Activated naive CD4-positive, alpha-beta T cell treated with anti-CD3 and anti-CD28 coated beads, Interleukin-2, amount 10 ng/mL, durations not matched to agents 7 days and 5 days (primary cell): ENCODE measurements around the gene PEX16.

Source experiments
- CTCF ChIA-PET: fragments of 350-600 bp; sonication (Branson Sonifier 250); formaldehyde crosslinking; loops from one replicate; lab custom pipeline; 2021; ENCODE audit warnings: antibody characterized with exemption; lab: Charles Lee
- DNase-seq: peaks from one replicate; pipeline ENCODE4 v3.0.0-alpha.2; 2020
- H3K27ac Mint-ChIP-seq: one replicate; pipeline ENCODE4 v1.8.0; 2021; ENCODE audit warnings: mild to moderate bottlenecking, moderate library complexity, mixed read lengths
- H3K27me3 Mint-ChIP-seq: one replicate; pipeline ENCODE4 v1.8.0; 2021; ENCODE audit warnings: mild to moderate bottlenecking, mixed read lengths
- H3K36me3 Mint-ChIP-seq: one replicate; pipeline ENCODE4 v1.8.0; 2021; ENCODE audit warnings: mixed read lengths
- H3K4me1 Mint-ChIP-seq: one replicate; pipeline ENCODE4 v1.8.0; 2021; ENCODE audit warnings: mixed read lengths
- H3K4me3 Mint-ChIP-seq: one replicate; pipeline ENCODE4 v1.8.0; 2021; ENCODE audit warnings: mild to moderate bottlenecking, moderate library complexity, mixed read lengths
- H3K9me3 Mint-ChIP-seq: one replicate; pipeline ENCODE4 v1.8.0; 2021; ENCODE audit warnings: mixed read lengths

The PEX16 gene

GRCh38 chr11:45890886-45891550, 26.7 kb downstream of the PEX16 start:
- DNase-seq = no peak
- H3K9me3 Mint-ChIP-seq = no peaks in the 10 kb centered on the region
- H3K4me3 Mint-ChIP-seq = no peak overlapping the region
- H3K27ac Mint-ChIP-seq = no peak overlapping the region
- CTCF ChIA-PET = no interaction called here
- no peaks in the 10 kb centered on the region for H3K36me3 Mint-ChIP-seq
- peaks cover 57% of the 10 kb centered on the region for H3K27me3 Mint-ChIP-seq
- H3K4me1 Mint-ChIP-seq = no peaks in the 10 kb centered on the region

GRCh38 chr11:45889966-45890365, 27.7 kb downstream of the PEX16 start:
- no peak for DNase-seq
- no peak overlapping the region for H3K27ac Mint-ChIP-seq
- CTCF ChIA-PET = interaction anchor here (1.8 kb wide), 1 partner anchor 17 kb away, joined by 5 read pairs; no protein-coding TSS in a partner anchor
- peaks cover 3% of the 10 kb centered on the region for H3K4me1 Mint-ChIP-seq
- no peaks in the 10 kb centered on the region for H3K36me3 Mint-ChIP-seq
- H3K27me3 Mint-ChIP-seq = peaks cover 56% of the 10 kb centered on the region
- no peaks in the 10 kb centered on the region for H3K9me3 Mint-ChIP-seq
- H3K4me3 Mint-ChIP-seq = no peak overlapping the region

- Mint-ChIP-seq H3K27me3 (peaks cover 56% of the 10 kb centered on the region), H3K4me3 (no peak overlapping the region), H3K27ac (no peak overlapping the region), H3K4me1 (peaks cover 6% of the 10 kb centered on the region), H3K36me3 (no peaks in the 10 kb centered on the region), H3K9me3 (no peaks in the 10 kb centered on the region)
- no peak for DNase-seq
- CTCF ChIA-PET = interaction anchor here (1.8 kb wide), 1 partner anchor 16 kb away, joined by 5 read pairs; no protein-coding TSS in a partner anchor
These were observed 28.1 kb downstream of the PEX16 start for GRCh38 chr11:45889555-45889954.

- no peaks in the 10 kb centered on the region for H3K9me3 Mint-ChIP-seq
- CTCF ChIA-PET = no interaction called here
- DNase-seq = no peak
- no peak overlapping the region for H3K27ac Mint-ChIP-seq
- H3K4me3 Mint-ChIP-seq = no peak overlapping the region
- H3K36me3 Mint-ChIP-seq = no peaks in the 10 kb centered on the region
- H3K4me1 Mint-ChIP-seq = peaks cover 8% of the 10 kb centered on the region
- H3K27me3 Mint-ChIP-seq = peaks cover 43% of the 10 kb centered on the region
These were observed 30.1 kb downstream of the PEX16 start for GRCh38 chr11:45887587-45887986.

GRCh38 chr11:45886816-45887520, 30.7 kb downstream of the PEX16 start:
- Mint-ChIP-seq H3K27me3 (peaks cover 39% of the 10 kb centered on the region), H3K9me3 (no peaks in the 10 kb centered on the region), H3K36me3 (no peaks in the 10 kb centered on the region), H3K4me3 (peak overlapping the region; percentile 37), H3K4me1 (peaks cover 8% of the 10 kb centered on the region), H3K27ac (no peak overlapping the region)
- CTCF ChIA-PET = no interaction called here
- DNase-seq = no peak

GRCh38 chr11:45885921-45886721, 31.6 kb downstream of the PEX16 start:
- H3K4me3 Mint-ChIP-seq = peak overlapping the region; percentile 37
- H3K9me3 Mint-ChIP-seq = no peaks in the 10 kb centered on the region
- H3K27me3 Mint-ChIP-seq = peaks cover 35% of the 10 kb centered on the region
- H3K27ac Mint-ChIP-seq = no peak overlapping the region
- CTCF ChIA-PET = no interaction called here
- DNase-seq = no peak
- H3K36me3 Mint-ChIP-seq = no peaks in the 10 kb centered on the region
- peaks cover 8% of the 10 kb centered on the region for H3K4me1 Mint-ChIP-seq

GRCh38 chr11:45885274-45885920, 32.3 kb downstream of the PEX16 start, which contains the start of gene MAPK8IP1:
MAPK8IP1 (plus strand) TSS chr11:45885651; CDS start chr11:45885821, 170 bp downstream.
- Mint-ChIP-seq H3K27me3 (peaks cover 33% of the 10 kb centered on the region), H3K4me1 (peaks cover 8% of the 10 kb centered on the region), H3K36me3 (peaks cover 5% of the 10 kb centered on the region), H3K4me3 (peak within 1 kb of the TSS; percentile 49), H3K27ac (no peak within 1 kb of the TSS), H3K9me3 (no peaks in the 10 kb centered on the region)
- CTCF ChIA-PET = no interaction called here
- DNase-seq = peak; percentile 69

GRCh38 chr11:45884596-45885185, 33.0 kb downstream of the PEX16 start:
- H3K9me3 Mint-ChIP-seq = no peaks in the 10 kb centered on the region
- H3K4me3 Mint-ChIP-seq = peak overlapping the region; percentile 49
- peaks cover 10% of the 10 kb centered on the region for H3K36me3 Mint-ChIP-seq
- CTCF ChIA-PET = no interaction called here
- peaks cover 8% of the 10 kb centered on the region for H3K4me1 Mint-ChIP-seq
- no peak for DNase-seq
- H3K27me3 Mint-ChIP-seq = peaks cover 33% of the 10 kb centered on the region
- no peak overlapping the region for H3K27ac Mint-ChIP-seq

GRCh38 chr11:45881708-45882368, 35.8 kb downstream of the PEX16 start:
- no peak overlapping the region for H3K27ac Mint-ChIP-seq
- H3K27me3 Mint-ChIP-seq = peaks cover 21% of the 10 kb centered on the region
- DNase-seq = no peak
- H3K9me3 Mint-ChIP-seq = no peaks in the 10 kb centered on the region
- H3K4me3 Mint-ChIP-seq = no peak overlapping the region
- peaks cover 8% of the 10 kb centered on the region for H3K4me1 Mint-ChIP-seq
- H3K36me3 Mint-ChIP-seq = peaks cover 22% of the 10 kb centered on the region
- CTCF ChIA-PET = no interaction called here

- Mint-ChIP-seq H3K27ac (no peak overlapping the region), H3K4me3 (no peak overlapping the region), H3K4me1 (peaks cover 8% of the 10 kb centered on the region), H3K27me3 (peaks cover 13% of the 10 kb centered on the region), H3K9me3 (no peaks in the 10 kb centered on the region), H3K36me3 (peaks cover 28% of the 10 kb centered on the region)
- CTCF ChIA-PET = interaction anchor here (0.5 kb wide), 1 partner anchor 1823 kb away, joined by 3 read pairs; no protein-coding TSS in a partner anchor
- no peak for DNase-seq
These were observed 36.7 kb downstream of the PEX16 start for GRCh38 chr11:45880772-45881570.

- Mint-ChIP-seq H3K9me3 (no peaks in the 10 kb centered on the region), H3K4me3 (no peak overlapping the region), H3K36me3 (peaks cover 28% of the 10 kb centered on the region), H3K27me3 (peaks cover 7% of the 10 kb centered on the region), H3K27ac (no peak overlapping the region), H3K4me1 (peaks cover 5% of the 10 kb centered on the region)
- DNase-seq = no peak
- CTCF ChIA-PET = no interaction called here
These were observed 37.6 kb downstream of the PEX16 start for GRCh38 chr11:45879803-45880686.

- H3K36me3 Mint-ChIP-seq = peaks cover 30% of the 10 kb centered on the region
- no peak overlapping the region for H3K4me3 Mint-ChIP-seq
- H3K4me1 Mint-ChIP-seq = no peaks in the 10 kb centered on the region
- CTCF ChIA-PET = no interaction called here
- H3K27me3 Mint-ChIP-seq = no peaks in the 10 kb centered on the region
- H3K9me3 Mint-ChIP-seq = no peaks in the 10 kb centered on the region
- DNase-seq = no peak
- H3K27ac Mint-ChIP-seq = no peak overlapping the region
These were observed 39.8 kb downstream of the PEX16 start for GRCh38 chr11:45877845-45878244.
